Measurements from ENCODE around the gene FAM20C.

The FAM20C gene

DNA sequence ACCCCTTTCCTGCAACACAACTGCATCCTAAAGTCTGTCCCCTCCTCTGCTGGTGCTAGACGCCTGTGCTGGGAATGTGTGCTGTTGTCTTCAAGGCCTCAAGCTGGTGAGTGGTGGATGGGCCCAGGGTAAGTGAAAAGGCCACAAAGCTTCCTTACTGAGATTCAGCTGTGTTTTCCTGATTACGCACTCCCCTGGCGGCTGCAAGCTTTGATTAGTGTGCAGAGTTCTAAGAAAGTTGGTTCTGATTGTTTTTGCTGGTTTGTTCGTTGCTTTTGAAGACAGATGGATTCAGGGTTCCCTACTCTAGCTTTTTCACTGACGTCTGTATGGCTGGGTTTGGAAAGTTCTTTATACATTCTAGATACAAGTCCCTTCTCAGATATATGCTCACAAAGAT, 85.7 kb downstream of the FAM20C start:
- DNase-seq, result no peak

DNA sequence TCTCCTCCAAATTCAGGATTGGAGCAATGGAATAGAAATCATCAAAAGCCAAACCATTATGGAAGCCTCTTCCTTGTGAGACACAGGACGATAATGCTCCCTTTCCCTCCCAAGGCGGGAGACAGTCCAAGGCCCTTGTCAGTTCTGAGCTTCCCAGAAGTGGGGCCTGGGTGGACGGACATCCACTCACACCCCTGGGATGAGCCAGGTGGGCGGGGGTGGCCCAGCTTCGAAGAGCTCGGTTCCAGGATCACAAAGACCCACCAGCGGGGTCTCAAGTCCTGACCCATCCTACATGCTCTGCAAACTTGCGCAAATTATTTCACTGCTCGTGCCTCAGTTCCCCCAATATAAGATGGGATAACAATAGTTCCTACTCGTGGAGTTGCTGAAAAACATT, 87.5 kb downstream of the FAM20C start:
- no peak for DNase-seq

DNA sequence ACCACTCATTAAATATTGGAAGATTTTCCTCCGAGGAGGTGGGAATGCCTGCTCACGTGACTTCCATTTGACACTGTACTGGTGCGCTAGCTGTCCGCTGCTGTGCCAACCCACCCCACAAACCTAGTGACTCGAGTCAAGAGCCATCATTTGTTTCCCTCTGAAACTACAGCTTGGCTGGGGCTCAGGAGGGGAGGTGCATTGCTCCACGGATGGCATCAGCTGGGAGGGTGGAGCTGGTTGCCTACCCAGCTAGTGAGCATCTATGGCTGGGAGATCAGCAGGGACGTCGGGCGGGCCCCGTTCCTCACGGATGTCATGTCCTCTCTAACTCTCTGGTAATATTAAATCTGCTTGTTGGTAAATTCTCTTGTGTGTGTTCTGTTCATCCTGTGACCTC, 88.1 kb downstream of the FAM20C start:
- no peak for DNase-seq

DNA sequence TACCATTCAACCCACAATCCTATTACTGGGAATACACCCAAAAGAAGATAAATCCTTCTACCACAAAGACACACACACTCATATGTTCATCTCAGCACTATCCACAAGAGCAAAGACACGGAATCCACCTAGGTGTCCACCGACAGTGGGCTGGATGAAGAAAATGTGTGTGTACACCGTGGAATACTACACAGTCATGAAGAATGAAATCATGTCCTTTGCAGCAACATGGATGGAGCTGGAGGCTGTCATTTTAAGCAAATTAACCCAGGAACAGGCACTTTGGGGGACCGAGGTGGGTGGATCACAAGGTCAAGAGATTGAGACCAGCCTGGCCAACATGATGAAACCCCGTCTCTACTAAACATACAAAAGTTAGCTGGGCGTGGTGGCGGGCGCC, 89.3 kb downstream of the FAM20C start:
- no peak for DNase-seq

DNA sequence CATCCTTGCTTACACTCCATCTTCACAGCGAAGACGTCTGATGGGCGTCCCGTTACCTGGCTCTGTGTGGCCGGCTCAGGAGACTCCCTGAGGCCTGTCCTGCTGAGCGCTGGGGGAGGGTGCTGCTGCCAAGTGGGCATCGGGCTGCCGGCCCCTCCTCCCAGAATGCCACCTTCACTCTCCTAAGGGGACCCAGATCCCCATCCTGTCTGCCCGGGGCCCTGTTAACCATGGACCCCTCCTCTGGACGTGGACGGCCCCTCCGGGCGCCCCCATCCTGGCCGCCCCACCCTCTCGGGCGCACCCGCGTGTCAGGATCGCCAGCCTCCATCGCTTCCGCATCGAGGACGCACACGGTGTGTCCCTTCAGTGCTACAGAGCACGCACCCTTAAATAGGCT, 90.2 kb downstream of the FAM20C start:
- no peak for DNase-seq

DNA sequence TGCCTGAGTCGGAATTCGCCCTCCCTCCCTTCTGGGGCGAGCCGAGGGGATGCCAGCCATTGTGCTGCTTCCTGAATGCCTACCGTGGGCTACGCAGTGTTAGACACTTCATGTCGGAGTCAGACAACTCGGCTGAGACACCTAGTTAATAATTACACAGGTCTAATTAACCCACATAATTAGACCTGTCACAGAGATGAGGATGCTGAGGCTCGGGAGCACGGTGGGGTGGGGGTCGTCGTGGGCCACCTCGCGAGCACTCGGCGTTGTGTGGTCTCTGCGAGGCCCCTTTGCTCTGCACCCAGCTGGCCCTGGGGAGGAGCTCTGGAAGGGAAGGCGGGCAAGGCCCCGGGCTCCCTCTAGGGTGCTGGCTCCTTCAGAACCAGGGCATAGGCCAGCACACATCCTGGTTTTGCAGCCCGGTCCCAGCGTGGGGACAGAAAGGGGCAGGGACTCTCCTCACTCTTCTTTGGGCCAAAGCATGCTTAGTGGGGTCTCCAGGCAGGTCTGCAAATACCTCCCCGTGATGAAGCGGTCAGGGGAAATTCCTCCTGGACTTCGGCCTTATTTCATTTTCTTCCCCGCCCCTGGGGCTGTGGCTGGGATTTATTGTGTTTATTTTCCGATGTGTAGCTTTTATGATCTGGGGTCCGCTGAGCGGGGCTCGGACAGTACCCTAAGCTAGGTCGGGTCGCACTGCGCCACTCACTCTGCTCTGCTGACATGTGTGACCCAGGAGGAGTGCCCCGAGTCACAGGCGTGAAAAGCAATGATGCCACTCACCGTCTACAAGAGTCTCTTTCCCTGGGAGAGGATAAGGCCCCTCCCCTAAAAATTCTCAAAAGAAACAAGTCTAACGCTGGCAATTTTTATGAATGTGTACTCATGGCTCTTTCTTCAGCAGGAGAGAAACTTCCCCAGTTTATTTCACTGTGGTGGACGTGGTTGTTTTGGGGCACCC, 92.7 kb downstream of the FAM20C start:
- DNase-seq, result no peak

DNA sequence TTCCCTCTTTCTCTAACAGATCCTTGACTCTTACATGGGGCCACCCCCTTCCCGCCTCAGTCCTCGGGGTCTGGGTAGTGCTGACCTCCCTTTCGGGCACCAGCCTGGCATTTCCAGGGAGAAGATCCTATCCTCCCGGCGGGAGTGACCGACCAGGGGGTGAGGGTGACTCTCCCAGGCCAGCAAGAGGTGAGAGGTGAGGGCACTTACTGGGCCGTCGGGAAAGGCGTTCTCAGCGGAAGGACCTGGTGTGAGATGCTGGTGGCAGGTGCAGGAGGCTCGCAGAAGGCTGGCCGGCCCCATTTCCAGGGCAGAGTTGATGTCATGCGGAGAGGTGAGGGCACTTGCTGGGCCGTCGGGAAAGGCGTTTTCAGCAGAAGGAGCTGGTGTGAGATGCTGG, 93.4 kb downstream of the FAM20C start:
- DNase-seq, result no peak

DNA sequence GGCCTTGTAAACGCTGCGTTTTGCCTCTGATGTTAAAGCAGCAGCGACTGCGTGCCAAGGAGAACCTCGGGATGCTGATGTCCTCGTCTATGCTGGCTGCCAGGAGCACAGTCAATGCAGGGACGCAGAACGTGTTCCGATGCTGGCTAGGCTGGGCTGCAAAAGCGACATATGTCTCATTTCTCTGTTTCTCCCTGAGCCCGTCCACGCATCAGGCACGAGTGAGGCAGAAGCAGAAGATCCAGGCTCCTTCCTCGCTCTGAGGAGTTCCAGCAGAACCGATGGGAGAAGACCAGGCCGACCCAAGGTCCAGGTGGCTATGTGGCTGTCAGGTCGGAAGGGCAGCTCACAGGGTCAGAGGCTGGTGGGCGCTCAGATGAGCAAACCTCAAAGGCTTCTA, 93.9 kb downstream of the FAM20C start:
- no peak for DNase-seq

DNA sequence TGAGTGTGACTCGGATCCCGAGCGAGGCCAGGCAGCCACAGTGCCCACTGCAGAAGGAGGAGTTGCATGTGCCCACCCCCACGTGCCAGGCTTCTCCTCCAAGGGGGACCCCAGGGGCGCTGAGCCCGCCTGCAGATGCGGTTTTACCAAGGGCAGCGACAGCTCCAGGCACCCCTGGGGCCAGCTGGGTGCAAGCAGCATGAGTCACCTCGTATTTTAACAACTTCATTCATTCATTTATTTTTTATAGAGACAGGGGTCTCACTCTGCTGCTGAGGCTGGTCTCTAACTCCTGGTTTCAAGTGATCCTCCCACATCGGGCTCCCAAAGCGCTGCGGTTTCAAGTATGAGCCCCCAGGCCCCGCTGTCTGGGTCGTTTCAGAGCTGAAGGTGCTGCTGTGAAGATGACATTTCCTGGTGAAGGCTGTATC, 96.3 kb downstream of the FAM20C start:
- no peak for DNase-seq

DNA sequence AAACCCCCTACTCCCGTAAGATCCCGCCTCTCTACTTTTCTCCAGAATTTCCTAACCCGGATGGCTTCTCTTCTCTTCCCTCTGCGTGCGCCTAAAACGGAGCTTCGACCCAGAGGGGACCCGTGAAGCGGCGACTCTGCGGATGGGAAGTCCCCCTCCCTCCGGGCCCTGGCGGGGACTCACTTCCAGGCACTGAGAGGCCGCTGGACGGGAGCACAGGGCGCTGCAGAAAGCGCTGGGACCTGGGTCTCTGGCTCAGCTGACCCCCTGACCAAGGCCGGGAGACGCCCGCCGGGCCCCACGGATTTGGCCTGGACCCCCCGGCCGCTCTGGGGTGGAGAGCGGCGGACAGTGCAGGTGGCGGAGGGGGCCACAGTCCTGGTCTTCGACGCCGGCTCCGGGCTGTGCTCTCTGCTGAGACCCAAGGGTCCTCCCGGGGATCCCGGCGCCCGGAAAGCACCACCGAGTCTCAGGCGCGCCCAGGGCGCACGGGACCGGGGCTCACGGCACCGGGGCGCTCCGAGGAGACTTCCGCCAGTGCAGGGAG, 96.9 kb downstream of the FAM20C start:
- DNase-seq, result no peak

DNA sequence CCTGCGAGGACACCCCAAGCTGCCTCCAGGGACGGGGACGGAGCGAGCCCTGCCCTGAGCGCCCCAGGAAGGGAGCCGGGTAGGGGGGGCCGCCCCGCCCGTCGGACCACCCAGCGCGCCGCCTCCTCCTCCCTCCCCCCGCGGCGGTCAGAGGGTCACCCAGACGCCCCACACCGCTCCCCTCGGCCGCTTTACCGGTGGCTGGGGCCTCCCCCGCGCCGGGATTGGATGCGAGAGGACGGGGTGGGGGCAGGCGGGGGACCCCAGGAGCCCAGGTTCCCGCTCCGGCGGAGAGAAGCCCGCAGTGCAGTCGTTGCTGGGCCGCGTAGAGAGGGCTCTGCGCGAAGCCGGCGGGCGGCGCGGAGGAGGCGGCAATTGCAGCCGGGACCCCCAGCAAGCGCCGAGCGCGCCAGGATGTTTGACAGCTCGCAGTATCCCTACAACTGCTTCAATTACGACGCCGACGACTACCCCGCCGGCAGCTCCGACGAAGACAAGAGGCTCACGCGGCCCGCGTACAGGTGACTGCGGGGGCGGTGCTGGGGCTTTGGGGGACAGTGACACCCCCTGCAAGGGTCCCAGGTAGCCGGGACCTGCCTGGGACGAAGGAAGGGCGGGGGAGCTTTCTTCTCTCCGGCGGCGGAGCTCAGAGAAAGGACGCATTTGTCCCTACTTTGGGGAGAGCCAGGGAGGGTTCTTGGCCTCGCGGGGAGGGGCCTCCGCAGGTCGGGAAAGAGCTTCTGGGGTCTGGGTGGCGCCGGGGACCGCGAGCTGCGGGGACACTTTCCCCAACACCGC, 97.6 kb downstream of the FAM20C start, which contains the start of gene FOXL3:
TSS of gene FOXL3 (plus strand) at position 415 of the 798 bp plus-strand sequence. CDS start at position 415, 0 bp downstream.
- DNase-seq, result no peak

DNA sequence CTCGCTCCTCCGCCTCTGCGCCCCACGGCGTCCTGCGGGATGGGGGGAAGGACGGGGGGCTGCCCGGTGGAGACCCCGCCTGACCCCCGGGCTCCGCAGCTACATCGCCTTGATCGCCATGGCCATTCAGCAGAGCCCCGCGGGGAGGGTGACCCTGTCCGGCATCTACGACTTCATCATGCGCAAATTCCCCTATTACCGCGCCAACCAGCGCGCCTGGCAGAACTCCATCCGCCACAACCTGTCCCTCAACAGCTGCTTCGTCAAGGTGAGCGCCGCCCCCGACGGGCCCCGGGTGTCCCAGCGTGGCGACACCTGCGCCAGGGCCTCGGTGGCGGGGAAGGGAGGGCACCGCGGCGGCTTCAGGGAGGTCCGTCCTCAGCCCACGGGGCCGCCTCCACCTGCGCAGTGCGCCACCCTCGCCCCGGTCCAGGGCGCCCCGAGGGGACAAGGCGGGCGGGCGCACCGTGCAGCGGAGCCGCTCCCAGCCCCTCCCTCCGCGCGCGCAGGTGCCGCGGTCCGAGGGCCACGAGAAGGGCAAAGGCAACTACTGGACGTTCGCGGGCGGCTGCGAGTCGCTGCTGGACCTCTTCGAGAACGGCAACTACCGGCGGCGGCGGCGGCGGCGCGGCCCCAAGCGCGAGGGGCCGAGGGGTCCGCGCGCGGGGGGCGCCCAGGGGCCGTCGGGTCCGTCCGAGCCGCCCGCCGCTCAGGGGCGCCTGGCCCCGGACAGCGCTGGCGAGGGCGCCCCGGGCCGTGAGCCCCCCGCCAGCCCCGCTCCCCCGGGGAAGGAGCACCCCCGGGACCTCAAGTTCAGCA, 98.4 kb downstream of the FAM20C start:
- DNase-seq, result no peak

DNA sequence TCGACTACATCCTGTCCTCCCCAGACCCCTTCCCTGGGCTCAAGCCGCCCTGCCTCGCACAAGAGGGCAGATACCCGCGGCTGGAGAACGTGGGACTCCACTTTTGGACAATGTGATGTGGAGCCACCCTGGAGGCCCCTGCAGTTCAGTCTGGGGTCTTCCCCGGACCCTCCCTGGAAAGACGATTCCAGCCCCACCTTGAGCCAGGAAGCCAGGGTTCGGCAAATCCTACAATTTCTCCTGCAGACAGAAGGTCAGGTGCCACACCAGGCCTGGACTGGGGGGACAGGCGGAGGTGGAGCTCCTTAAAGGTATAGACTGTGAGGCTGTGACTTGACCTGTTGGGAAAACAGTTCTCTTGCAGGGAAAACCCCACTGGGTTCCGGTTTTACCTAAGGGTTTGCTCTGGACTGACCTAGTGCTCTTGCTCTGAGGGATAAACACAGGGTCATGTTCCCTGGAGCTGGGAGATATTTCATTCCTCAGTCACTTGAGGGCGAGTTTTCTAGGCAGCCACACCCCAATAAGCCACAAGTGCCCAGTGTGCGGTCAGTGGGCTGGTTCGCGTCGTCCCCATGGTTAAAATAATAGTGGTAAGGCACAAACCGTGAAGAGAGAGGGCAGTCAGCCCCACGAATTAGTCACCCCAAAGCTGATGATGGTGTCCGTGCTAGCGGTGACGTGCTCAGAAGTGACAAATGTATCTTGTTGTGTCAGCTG, 99.2 kb downstream of the FAM20C start:
- DNase-seq, result no peak

DNA sequence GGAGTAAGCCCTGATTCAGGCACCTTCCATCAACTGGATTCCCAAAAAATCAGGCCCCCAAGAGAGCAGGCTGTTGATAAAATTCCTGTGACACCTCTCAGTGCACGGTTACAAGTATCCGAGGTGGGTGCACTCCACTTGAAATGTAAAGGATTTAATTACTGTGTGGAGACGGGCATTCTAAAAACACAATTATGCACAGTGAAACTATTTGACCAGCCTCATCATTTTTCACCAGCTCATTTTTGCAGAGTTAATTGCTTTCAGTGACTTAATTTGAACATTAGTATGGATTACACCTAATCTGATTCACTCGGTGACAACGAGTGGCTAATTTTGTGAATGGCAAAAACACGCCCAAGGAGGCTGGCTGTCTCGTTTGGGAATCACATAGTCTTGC, 99.9 kb downstream of the FAM20C start:
- DNase-seq, result no peak

DNA sequence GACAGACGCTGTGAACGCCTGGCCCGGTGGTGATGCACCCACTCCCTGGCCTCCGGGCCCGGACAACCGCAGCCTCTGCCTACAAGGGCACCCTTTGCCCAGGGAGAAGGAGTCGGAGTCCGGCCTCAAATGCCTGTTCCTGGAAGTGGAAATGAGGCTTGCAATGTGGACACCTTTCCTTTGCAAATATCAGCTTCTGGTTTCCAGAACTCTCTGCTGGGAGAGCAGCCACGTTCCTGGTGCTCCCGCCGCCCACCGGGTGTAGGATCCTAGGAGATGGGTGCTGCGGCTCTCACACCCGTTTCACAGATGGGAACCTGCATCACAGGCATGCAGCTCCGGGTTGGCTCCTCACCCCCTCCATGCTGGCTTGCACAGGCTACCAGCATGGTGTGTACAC, 100.5 kb downstream of the FAM20C start:
- DNase-seq, result no peak

DNA sequence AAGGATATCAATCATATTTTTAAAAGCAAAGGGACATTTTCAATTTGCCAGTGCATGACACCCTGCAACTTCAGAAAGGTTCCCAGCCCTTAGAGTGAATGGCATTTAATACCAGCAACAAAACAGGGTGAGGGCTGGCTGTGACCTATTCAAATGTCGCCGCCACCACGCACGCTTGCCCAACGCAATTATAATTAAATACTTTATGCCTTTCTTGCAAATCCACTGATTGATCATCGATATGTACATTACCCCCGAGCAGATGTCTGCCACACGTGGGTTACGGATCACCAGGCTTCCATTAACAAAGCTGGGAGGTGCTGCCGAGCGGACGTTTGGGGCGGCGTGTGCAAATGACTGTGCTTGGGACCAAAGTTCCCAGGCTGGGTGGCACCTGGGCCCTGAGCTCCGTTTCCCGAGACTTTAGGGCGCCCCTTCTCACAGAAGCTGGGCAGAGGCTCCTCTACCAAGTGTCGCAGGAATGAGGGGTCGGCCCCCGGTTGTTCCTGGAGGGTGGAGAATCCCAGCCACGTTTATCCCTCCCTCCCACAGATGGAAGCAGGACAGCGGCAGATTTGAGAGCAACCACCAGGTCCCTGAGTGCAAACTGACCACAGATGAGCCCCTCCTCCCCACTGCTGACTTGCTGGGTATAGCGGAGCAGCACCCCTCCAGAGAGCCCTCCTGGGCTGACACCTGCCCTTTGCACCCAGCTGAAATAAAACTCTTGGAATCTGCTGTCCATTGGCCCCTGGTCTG, 101.5 kb downstream of the FAM20C start:
- DNase-seq, result no peak

DNA sequence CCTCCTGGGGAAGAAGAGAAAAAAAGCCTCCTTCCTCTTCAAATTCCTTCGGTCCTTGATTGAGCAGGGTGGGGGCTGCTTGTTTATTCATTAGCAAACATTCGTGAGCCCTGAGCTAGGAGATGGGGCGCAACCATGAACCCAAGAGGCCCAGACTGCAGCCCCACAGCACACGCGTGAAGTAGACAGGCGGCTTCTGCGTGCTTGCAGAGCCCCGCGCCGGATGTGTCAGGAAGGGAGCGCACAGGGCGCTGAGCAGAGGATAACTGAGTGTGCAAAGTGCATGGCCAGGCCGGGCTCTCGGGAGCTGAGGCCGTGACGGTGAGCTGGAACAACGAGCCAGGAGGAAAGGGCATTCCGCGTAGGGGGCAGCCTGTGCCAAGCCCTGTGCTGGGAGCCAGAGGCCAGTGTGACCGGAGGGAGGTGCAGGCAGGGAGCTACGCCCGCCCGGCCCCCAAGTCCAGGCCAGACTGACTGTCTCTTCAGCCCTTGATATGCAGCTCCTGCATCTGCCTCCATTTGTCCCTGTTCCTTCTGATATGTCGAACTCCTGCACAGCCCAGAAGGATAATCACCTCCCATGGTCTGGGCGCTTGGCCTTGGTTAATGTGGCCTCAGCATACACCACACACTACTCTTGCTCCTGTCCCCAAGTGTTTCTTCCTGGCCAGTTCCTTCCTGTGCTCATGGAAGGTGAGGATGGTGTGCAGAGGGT, 102.2 kb downstream of the FAM20C start:
- DNase-seq, result no peak

DNA sequence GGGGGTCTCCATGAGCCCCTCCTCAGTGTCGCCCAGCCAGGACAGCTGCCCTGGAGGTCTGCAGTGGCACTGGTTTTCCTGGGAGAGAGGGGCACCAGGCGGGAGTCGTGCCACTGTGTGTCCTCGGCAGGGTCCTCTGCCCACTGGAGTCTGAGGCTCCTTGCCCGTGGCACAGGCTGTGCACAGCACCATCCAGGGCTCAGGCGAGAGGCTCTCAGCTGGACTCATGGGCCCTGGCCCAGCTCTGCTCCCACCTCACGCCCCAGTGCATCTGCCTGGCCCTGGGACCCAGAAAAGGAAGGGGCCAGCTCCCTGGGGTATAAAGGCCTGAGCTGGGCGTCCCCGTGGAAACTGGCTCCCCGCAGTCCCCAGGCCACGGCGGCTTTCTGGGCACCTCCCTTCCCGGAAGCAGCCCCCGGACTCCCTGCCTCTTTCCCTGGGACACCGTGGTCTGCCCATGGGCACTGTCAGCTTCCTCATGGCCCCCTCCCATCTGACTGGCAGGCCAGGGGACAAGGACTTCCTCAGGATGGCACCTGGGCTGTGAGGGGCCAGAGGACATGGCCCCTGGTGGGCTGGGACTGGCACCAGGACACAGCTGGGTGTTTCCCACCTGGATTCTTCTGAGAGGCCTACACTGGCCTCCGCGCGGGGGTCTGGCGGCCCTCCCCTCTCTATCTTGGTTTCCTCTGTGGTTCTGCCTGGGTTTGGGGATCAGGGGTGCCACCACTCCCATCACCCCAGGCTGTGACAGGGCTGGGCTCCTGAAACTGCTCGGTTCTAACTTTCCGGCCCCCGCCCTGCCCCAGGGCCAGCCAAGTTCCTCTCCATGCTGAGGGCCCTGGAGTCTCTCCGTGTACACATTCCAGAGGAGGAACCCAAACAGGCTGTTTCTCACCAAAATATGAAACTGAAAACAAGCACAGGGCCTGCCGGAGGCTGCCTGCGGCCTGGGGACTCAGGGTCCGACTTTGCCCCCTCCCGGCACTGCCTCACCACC, 103.1 kb downstream of the FAM20C start:
- no peak for DNase-seq

DNA sequence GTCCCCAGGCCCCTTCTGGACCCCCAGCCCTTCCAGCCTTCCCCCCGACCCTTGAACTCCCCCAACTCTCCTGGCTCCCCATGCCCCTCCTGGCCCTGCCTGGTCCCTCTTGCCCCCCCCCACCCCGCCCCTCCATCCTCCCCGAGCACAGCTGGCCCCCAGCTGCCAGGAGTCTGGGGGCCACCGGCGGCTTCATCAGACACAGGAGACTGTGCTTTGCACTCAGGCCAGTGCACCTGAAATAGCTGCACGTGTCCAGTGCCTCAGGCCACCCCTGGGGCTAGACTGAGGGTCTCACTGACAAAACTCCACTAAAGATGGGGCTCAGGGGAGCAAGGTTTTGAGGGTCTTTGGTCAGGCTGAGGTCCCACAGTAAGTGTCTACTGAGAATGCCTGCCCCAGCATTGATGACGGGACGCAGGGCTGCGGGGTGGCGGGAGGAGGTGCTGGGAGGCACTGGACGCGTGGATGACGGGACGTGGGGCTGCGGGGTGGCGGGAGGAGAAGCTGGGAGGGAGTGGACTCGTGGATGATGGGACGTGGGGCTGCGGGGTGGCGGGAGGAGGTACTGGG, 104.1 kb downstream of the FAM20C start:
- DNase-seq, result no peak

Measured in central memory CD4-positive, alpha-beta T cell (primary cell).